ENCODE measurements around the gene HYI. TPM values are rescaled to one million over a fixed set of nuclear protein-coding genes. Genes with fewer than 3 reads are reported as not detected.
"Not testable (repeated sequence)": the region's sequence is repeated elsewhere in the genome, so short reads cannot be mapped to it uniquely, and the experiment has no call there.

Gene HYI
- total and polyA plus RNA-seq, 3 experiments from 2014 or later = 2.4 to 5.7 (median 5.5) TPM

DNA sequence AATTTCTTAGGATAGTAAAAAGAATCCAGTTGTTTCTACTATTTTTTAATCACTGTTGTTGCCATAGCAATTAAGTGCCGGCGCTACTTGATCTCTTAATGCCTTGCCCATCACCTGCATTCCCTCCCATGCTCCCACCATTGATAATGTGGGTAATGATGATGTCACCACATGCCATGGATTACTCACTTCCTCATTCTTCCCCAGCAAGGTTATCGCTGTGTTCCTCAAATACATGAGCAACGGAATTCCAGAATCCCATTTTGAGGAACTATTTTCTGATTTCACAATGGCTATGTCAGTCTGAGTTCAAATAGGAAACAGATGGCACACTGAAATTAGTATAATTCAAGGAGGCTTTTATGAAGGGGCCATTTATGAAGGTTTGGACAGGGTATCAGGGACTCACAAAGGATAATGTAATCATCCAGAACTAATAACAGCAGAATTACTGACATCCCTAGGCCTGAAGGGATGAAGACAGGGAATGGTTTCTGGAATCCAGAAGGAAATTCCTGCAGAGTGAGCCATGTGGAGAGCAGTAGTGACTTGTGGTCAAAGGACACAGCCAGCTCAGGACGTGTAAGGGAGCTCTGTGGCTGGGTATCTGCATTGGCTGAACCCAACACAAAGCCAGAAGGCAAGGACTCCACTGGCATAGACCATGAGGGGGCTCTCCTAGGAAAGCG, 18.9 kb upstream of the HYI start:
- H3K36me3 Mint-ChIP-seq; H3K9me3 Mint-ChIP-seq; CTCF ChIA-PET; H3K27ac ChIP-seq (ENCODE audit: low read depth, low read length); DNase-seq; H3K4me3 ChIP-seq (ENCODE audit: low read length); H3K27ac Mint-ChIP-seq; H3K27me3 ChIP-seq (ENCODE audit: insufficient read depth, low read length, poor library complexity, severe bottlenecking); H3K9me3 ChIP-seq (ENCODE audit: low read length); H3K4me3 Mint-ChIP-seq; H3K4me1 ChIP-seq (ENCODE audit: insufficient read depth, low read length); H3K36me3 ChIP-seq (ENCODE audit: insufficient read depth, low read length); H3K4me1 Mint-ChIP-seq; POLR2A ChIA-PET: not testable (repeated sequence)
- peaks cover 8 to 12% of the 10 kb centered on the region in 2 donors for H3K27me3 Mint-ChIP-seq

DNA sequence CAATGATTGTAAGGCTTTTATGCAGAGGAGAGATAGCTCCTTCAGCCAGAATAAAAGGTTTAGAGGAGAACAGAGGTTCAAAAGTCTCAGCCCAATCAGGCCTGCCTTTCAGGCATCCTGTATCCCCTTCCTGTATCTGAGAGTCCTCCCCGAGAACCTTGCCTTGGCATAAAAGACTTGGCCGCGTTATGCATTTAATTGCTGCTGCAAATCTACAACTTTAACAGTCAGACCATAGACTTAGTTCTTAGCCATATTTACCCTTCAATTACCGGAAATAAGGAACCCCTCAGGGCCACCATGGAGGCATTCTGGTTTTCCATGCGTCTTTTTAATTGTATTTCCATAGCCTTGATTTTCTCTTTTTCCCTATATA, 18.3 kb upstream of the HYI start:
- CTCF ChIA-PET = no interaction called here
- POLR2A ChIA-PET = no interaction called here
- H3K27ac Mint-ChIP-seq = no peak overlapping the region

DNA sequence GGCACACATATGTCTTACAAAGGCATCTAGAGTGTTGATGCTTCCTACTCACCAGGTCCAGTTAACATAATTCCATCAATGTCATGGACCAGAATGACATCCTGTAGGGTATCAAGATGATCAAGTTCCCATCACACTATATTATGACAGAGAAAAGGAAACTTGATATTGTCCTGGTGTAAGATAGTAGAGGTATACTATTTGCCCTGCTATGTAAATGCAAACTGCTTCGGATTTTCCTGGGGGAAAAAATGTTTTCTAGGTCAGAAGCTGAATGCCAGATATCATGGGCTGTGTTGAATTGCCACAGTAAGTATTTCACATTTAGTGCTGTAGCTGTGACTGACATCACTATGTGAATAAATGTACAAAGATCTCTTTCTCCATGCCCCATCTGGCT, 16.2 kb upstream of the HYI start:
- H3K27ac Mint-ChIP-seq = no peak overlapping the region
- no peaks in the 10 kb centered on the region for H3K9me3 ChIP-seq (ENCODE audit: low read length)
- CTCF ChIA-PET = no interaction called here
- H3K9me3 Mint-ChIP-seq = no peaks in the 10 kb centered on the region
- H3K27ac ChIP-seq (ENCODE audit: low read depth, low read length) = no peak overlapping the region
- no peaks in the 10 kb centered on the region for H3K36me3 ChIP-seq (ENCODE audit: insufficient read depth, low read length)
- H3K27me3 ChIP-seq (ENCODE audit: insufficient read depth, low read length, poor library complexity, severe bottlenecking) = no peaks in the 10 kb centered on the region
- POLR2A ChIA-PET = no interaction called here
- no peaks in the 10 kb centered on the region for H3K4me1 ChIP-seq (ENCODE audit: insufficient read depth, low read length)
- peaks cover 3 to 8% (median 6%) of the 10 kb centered on the region in 3 donors for H3K4me1 Mint-ChIP-seq
- no peak overlapping the region for H3K4me3 Mint-ChIP-seq
- H3K27me3 Mint-ChIP-seq = peaks cover 5 to 6% of the 10 kb centered on the region in 2 donors
- no peak for DNase-seq
- no peak overlapping the region for H3K4me3 ChIP-seq (ENCODE audit: low read length)
- H3K36me3 Mint-ChIP-seq = no peaks in the 10 kb centered on the region

More for the DNA sequence above, 18.3 kb upstream of the HYI start:
- Histone ChIP-seq H3K36me3 (ENCODE audit: insufficient read depth, low read length) (no peaks in the 10 kb centered on the region), H3K9me3 (ENCODE audit: low read length) (no peaks in the 10 kb centered on the region), H3K4me1 (ENCODE audit: insufficient read depth, low read length) (no peaks in the 10 kb centered on the region), H3K27me3 (ENCODE audit: insufficient read depth, low read length, poor library complexity, severe bottlenecking) (no peaks in the 10 kb centered on the region), H3K4me3 (ENCODE audit: low read length) (no peak overlapping the region), H3K27ac (ENCODE audit: low read depth, low read length) (no peak overlapping the region)
- Mint-ChIP-seq H3K9me3 (no peaks in the 10 kb centered on the region), H3K36me3 (no peaks in the 10 kb centered on the region), H3K27me3 (peaks cover 8 to 12% of the 10 kb centered on the region in 2 donors), H3K4me3 (no peak overlapping the region), H3K4me1 (no peaks in the 10 kb centered on the region)
- no peak for DNase-seq

DNA sequence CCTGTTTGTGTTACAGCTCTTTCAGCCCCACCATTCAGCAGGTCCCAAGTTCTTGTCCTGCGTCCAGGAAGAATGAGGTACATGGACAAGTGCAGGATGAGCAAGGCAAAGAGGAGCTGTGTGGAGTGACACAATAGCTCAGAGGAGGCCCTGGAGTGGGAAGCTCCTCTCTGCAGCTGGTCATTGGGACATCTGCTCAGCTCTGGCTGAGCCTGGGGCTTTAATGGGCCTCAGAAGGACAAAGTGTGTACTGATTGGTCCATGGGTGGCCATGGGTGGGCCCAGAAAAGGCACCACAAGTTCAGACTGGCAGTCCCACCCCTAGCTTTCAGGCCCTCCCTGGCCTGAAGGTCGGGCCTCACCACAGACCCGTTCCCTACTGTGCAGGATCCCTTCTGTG, 14.7 kb upstream of the HYI start:
- Histone ChIP-seq H3K27me3 (ENCODE audit: insufficient read depth, low read length, poor library complexity, severe bottlenecking) (no peaks in the 10 kb centered on the region), H3K4me1 (ENCODE audit: insufficient read depth, low read length) (no peaks in the 10 kb centered on the region), H3K36me3 (ENCODE audit: insufficient read depth, low read length) (no peaks in the 10 kb centered on the region), H3K27ac (ENCODE audit: low read depth, low read length) (no peak overlapping the region), H3K9me3 (ENCODE audit: low read length) (no peaks in the 10 kb centered on the region), H3K4me3 (ENCODE audit: low read length) (no peak overlapping the region)
- Mint-ChIP-seq H3K27me3 (peaks cover 0 to 5% of the 10 kb centered on the region in 2 donors), H3K27ac (peak overlapping the region in 1 of 8 donors; percentile 47), H3K4me1 (peaks cover 3 to 8% (median 6%) of the 10 kb centered on the region in 3 donors), H3K9me3 (no peaks in the 10 kb centered on the region), H3K4me3 (no peak overlapping the region), H3K36me3 (no peaks in the 10 kb centered on the region)
- ChIA-PET POLR2A (no interaction called here), CTCF (no interaction called here)
- no peak for DNase-seq

DNA sequence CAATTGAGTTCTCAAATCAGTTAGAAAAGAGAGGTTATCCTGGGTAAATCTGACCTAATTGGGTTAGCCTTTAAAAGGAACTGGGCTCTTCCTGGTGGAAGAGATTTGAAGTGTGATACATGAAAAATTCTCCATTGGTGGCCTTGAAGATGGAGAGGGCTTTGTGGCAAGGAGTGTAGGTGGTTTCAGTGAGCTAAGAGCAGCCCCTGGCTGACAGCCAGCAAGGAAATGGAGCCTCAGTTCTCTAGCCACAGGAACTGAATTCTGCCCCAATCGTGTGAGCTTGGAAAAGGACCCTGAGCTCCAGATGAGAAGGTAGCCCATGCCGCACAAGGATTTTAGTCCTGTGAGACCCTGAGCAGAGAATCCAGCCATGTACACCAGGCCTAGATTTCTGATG, 12.7 kb upstream of the HYI start:
- H3K27me3 ChIP-seq (ENCODE audit: insufficient read depth, low read length, poor library complexity, severe bottlenecking) = no peaks in the 10 kb centered on the region
- H3K27ac ChIP-seq (ENCODE audit: low read depth, low read length) = no peak overlapping the region
- DNase-seq = no peak
- Mint-ChIP-seq H3K4me1 (peaks cover 3 to 8% (median 6%) of the 10 kb centered on the region in 3 donors), H3K36me3 (no peaks in the 10 kb centered on the region), H3K27me3 (peaks cover 0 to 2% of the 10 kb centered on the region in 2 donors), H3K9me3 (peaks cover 0 to under 1% (median 0%) of the 10 kb centered on the region in 5 donors), H3K27ac (peak overlapping the region in 2 of 8 donors; percentile 50 to 51), H3K4me3 (no peak overlapping the region)
- ChIA-PET CTCF (no interaction called here), POLR2A (no interaction called here)
- H3K9me3 ChIP-seq (ENCODE audit: low read length) = no peaks in the 10 kb centered on the region
- H3K4me1 ChIP-seq (ENCODE audit: insufficient read depth, low read length) = no peaks in the 10 kb centered on the region
- no peak overlapping the region for H3K4me3 ChIP-seq (ENCODE audit: low read length)
- H3K36me3 ChIP-seq (ENCODE audit: insufficient read depth, low read length) = no peaks in the 10 kb centered on the region

DNA sequence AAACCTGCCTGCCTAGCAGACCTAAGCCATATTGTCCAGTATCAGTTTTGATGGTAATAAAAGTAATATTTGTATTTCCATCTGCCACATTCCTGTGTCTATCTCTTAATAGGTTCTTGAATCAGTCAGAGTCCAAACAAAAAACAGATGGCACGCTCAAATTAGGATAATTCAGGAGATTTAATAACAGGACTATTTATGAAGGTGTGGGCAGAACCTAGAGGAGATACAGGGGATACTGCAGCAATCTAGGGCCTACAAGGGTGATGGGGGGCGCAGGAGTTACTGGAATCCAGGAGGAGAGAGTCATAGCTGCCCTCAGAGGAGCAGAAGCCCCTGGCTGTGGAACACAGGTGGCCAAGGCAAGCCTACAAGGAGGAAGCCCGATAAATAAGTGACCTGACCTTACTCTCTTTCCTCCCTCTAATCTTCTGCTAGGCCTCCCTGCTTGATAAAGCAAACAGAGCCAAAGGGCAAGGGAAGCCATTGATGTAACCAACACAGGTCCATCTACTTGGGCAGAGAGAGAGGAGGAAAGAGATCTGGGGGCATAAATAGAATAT, 11.9 kb upstream of the HYI start:
- Mint-ChIP-seq H3K4me1 (peaks cover 3 to 8% (median 6%) of the 10 kb centered on the region in 3 donors), H3K36me3 (no peaks in the 10 kb centered on the region), H3K27me3 (no peaks in the 10 kb centered on the region), H3K4me3 (no peak overlapping the region), H3K9me3 (peaks cover 0 to 2% (median 0%) of the 10 kb centered on the region in 5 donors), H3K27ac (no peak overlapping the region)
- Histone ChIP-seq H3K36me3 (ENCODE audit: insufficient read depth, low read length) (no peaks in the 10 kb centered on the region), H3K27ac (ENCODE audit: low read depth, low read length) (no peak overlapping the region), H3K4me1 (ENCODE audit: insufficient read depth, low read length) (no peaks in the 10 kb centered on the region), H3K27me3 (ENCODE audit: insufficient read depth, low read length, poor library complexity, severe bottlenecking) (no peaks in the 10 kb centered on the region), H3K9me3 (ENCODE audit: low read length) (no peaks in the 10 kb centered on the region), H3K4me3 (ENCODE audit: low read length) (no peak overlapping the region)
- no peak for DNase-seq
- ChIA-PET POLR2A (no interaction called here), CTCF (interaction anchor here (0.8 kb wide), 1 partner anchor 10 kb away, joined by 3 read pairs; no protein-coding TSS in a partner anchor)

DNA sequence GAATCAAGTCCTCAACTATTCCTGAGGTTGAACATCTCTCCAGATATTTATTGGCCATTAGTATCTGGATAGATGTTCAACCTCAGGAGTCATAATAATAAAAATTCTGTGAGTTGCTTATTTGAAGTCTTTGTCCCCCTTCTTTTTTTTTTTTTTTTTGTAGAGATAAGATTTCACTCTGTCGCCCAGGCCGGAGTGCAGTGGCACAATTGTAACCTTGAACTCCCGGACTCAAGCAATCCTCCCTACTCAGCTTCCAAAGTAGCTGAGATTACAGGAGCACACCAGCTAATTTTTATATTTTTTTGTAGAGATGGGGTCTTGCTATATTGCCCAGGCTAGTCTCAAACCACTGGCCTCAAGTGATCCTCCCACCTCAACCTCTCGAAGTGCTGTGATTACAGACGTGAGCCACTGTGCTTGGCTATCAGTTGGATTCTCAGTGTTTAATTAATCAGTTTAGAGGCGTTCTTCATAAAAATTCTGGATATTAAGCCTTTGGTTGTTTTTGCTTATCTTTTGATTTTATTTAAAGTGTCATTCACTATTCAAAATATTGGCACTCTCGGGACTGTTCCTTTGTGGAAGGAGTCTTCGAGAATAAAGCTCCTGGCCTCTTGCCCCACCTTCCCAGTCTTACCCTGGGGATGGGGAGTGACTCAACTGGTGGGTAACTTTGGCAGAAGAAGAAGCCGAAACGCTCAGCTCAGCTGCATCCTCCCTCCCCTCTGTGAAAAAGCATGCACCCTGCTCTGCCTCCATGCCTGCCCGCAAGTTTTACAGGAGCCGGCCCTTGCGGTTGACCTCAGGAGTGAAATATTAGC, 11.2 kb upstream of the HYI start:
- no peak overlapping the region for H3K27ac Mint-ChIP-seq
- Histone ChIP-seq H3K36me3 (ENCODE audit: insufficient read depth, low read length) (no peaks in the 10 kb centered on the region), H3K4me1 (ENCODE audit: insufficient read depth, low read length) (no peaks in the 10 kb centered on the region), H3K27me3 (ENCODE audit: insufficient read depth, low read length, poor library complexity, severe bottlenecking) (no peaks in the 10 kb centered on the region), H3K9me3 (ENCODE audit: low read length) (no peaks in the 10 kb centered on the region), H3K4me3 (ENCODE audit: low read length) (no peak overlapping the region), H3K27ac (ENCODE audit: low read depth, low read length) (no peak overlapping the region)
- H3K9me3 Mint-ChIP-seq = peaks cover 0 to 2% (median 0%) of the 10 kb centered on the region in 5 donors
- POLR2A ChIA-PET = no interaction called here
- peaks cover 3 to 8% (median 6%) of the 10 kb centered on the region in 3 donors for H3K4me1 Mint-ChIP-seq
- H3K36me3 Mint-ChIP-seq = no peaks in the 10 kb centered on the region
- CTCF ChIA-PET = interaction anchor here (0.8 to 1.9 kb wide), 2 partner anchors 10 kb away, joined by 3 to 6 read pairs; no protein-coding TSS in a partner anchor
- H3K4me3 Mint-ChIP-seq = no peak overlapping the region
- DNase-seq = no peak
- H3K27me3 Mint-ChIP-seq = no peaks in the 10 kb centered on the region

- H3K4me3 Mint-ChIP-seq = no peak overlapping the region
- CTCF ChIA-PET = interaction anchor here (1.9 kb wide), 1 partner anchor 9 kb away, joined by 6 read pairs; no protein-coding TSS in a partner anchor
- peaks cover 0 to 4% of the 10 kb centered on the region in 2 donors for H3K27me3 Mint-ChIP-seq
Measured at GRCh38 chr1:43463479-43463878, 9.7 kb upstream of the HYI start.

More at GRCh38 chr1:43463479-43463878, 9.7 kb upstream of the HYI start:
- Histone ChIP-seq H3K9me3 (ENCODE audit: low read length) (no peaks in the 10 kb centered on the region), H3K27ac (ENCODE audit: low read depth, low read length) (no peak overlapping the region), H3K36me3 (ENCODE audit: insufficient read depth, low read length) (no peaks in the 10 kb centered on the region), H3K4me1 (ENCODE audit: insufficient read depth, low read length) (no peaks in the 10 kb centered on the region), H3K27me3 (ENCODE audit: insufficient read depth, low read length, poor library complexity, severe bottlenecking) (no peaks in the 10 kb centered on the region), H3K4me3 (ENCODE audit: low read length) (no peak overlapping the region)
- DNase-seq = no peak
- POLR2A ChIA-PET = interaction anchor here (1.3 kb wide), 1 partner anchor 9 kb away, joined by 3 read pairs; the partner anchor contains the start of gene HYI
- Mint-ChIP-seq H3K27ac (no peak overlapping the region), H3K36me3 (no peaks in the 10 kb centered on the region), H3K9me3 (peaks cover 0 to 2% (median 0%) of the 10 kb centered on the region in 5 donors), H3K4me1 (peaks cover 3 to 8% (median 6%) of the 10 kb centered on the region in 3 donors)
